ENCODE data around the gene ACP6.
A peak's percentile ranks its signal among the peaks of the same experiment; 100 is the strongest.

Gene ACP6

DNA sequence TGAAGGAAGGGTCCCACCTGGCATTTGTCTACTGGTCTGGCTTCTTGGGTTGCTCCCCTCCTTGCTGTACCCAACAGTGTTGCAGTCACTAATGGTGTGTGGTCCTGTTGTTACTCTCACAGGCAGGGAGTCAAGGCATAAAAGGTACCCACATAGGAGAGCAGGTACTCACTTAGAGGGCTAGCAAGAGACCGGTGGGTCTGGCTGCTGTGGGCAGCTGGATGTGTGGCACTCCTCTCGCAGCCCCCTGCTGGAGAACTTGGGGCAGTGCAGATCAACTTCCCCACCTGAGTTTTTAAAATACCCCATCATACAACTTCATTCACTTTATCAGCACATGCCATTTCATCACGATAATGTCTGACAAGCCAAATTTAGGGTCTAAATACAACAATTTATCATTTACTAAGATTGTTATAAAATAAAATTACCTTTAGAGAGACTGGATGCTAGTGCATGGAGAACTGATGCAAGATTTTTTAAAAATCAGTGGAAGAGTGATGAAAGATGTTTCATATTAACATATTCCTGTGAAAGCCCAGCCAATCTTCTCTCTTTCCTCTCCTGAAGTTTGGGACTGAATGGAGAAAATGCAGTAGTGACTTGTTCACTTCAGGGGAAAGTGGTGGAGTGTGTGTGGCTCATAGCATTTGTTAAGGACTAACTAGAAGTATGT, 42.8 kb downstream of the ACP6 start:
- H3K9me3 ChIP-seq: no peaks in the 10 kb centered on the region
- H3K4me3 ChIP-seq (ENCODE audit: low read depth, low read length): no peak overlapping the region
- H3K36me3 ChIP-seq: peaks cover 6% of the 10 kb centered on the region; the same call in 1 of the 2 replicates
- TF ChIP-seq CTCF (IDR thresholded peaks at IDR 0.05; ENCODE audit: low read depth, low read length): peak; percentile 95
- no peaks in the 10 kb centered on the region for H3K27me3 ChIP-seq
- DNase-seq: peak; percentile 65
- H3K4me1 ChIP-seq: no peaks in the 10 kb centered on the region

GRCh38 chr1:147626739-147627138, 43.6 kb downstream of the ACP6 start:
- H3K27me3 ChIP-seq: no peaks in the 10 kb centered on the region
- H3K4me1 ChIP-seq: no peaks in the 10 kb centered on the region
- DNase-seq: no peak
- H3K36me3 ChIP-seq: peaks cover 6% of the 10 kb centered on the region; the same call in 1 of the 2 replicates
- H3K9me3 ChIP-seq: no peaks in the 10 kb centered on the region
- H3K4me3 ChIP-seq (ENCODE audit: low read depth, low read length): no peak overlapping the region
- no peak for TF ChIP-seq CTCF (IDR thresholded peaks at IDR 0.05; ENCODE audit: low read depth, low read length)

GRCh38 chr1:147626291-147626690, 44.0 kb downstream of the ACP6 start:
- H3K36me3 ChIP-seq: peaks cover 10% of the 10 kb centered on the region
- no peaks in the 10 kb centered on the region for H3K9me3 ChIP-seq
- no peaks in the 10 kb centered on the region for H3K4me1 ChIP-seq
- no peak overlapping the region for H3K4me3 ChIP-seq (ENCODE audit: low read depth, low read length)
- no peak for TF ChIP-seq CTCF (IDR thresholded peaks at IDR 0.05; ENCODE audit: low read depth, low read length)
- H3K27me3 ChIP-seq: no peaks in the 10 kb centered on the region
- no peak for DNase-seq

GRCh38 chr1:147625362-147625995, 44.8 kb downstream of the ACP6 start:
- H3K36me3 ChIP-seq: peaks cover 14% of the 10 kb centered on the region
- no peak for TF ChIP-seq CTCF (IDR thresholded peaks at IDR 0.05; ENCODE audit: low read depth, low read length)
- no peak for DNase-seq

GRCh38 chr1:147624529-147624928, 45.8 kb downstream of the ACP6 start:
- Histone ChIP-seq H3K4me1 (no peaks in the 10 kb centered on the region), H3K9me3 (no peaks in the 10 kb centered on the region), H3K36me3 (peaks cover 22% of the 10 kb centered on the region), H3K27me3 (no peaks in the 10 kb centered on the region), H3K4me3 (ENCODE audit: low read depth, low read length) (no peak overlapping the region)
- no peak for DNase-seq
- TF ChIP-seq CTCF (IDR thresholded peaks at IDR 0.05; ENCODE audit: low read depth, low read length): no peak

More at GRCh38 chr1:147625362-147625995, 44.8 kb downstream of the ACP6 start:
- H3K4me1 ChIP-seq: no peaks in the 10 kb centered on the region
- H3K4me3 ChIP-seq (ENCODE audit: low read depth, low read length): no peak overlapping the region
- H3K27me3 ChIP-seq: no peaks in the 10 kb centered on the region
- no peaks in the 10 kb centered on the region for H3K9me3 ChIP-seq

DNA sequence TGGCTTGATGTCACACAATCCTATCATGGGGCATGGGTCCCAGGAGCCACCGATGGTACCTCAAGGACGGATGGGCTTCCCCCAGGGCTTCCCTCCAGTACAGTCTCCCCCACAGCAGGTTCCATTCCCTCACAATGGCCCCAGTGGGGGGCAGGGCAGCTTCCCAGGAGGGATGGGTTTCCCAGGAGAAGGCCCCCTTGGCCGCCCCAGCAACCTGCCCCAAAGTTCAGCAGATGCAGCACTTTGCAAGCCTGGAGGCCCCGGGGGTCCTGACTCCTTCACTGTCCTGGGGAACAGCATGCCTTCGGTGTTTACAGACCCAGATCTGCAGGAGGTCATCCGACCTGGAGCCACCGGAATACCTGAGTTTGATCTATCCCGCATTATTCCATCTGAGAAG, 46.3 kb downstream of the ACP6 start:
- Histone ChIP-seq H3K36me3 (peaks cover 28% of the 10 kb centered on the region), H3K9me3 (no peaks in the 10 kb centered on the region), H3K4me3 (ENCODE audit: low read depth, low read length) (no peak overlapping the region), H3K27me3 (no peaks in the 10 kb centered on the region), H3K4me1 (no peaks in the 10 kb centered on the region)
- no peak for TF ChIP-seq CTCF (IDR thresholded peaks at IDR 0.05; ENCODE audit: low read depth, low read length)
- no peak for DNase-seq
